HG03575 (cell line): ENCODE measurements around the gene JADE3.

Source experiments
- ATAC-seq: cut with Tn5 transposase; IDR thresholded peaks from one replicate; pipeline ENCODE4 v1.9.1; 2021; ENCODE audit not compliant: unreplicated experiment, insufficient number of reproducible peaks, low FRiP score; ENCODE audit errors: extremely low read depth

The JADE3 gene

DNA sequence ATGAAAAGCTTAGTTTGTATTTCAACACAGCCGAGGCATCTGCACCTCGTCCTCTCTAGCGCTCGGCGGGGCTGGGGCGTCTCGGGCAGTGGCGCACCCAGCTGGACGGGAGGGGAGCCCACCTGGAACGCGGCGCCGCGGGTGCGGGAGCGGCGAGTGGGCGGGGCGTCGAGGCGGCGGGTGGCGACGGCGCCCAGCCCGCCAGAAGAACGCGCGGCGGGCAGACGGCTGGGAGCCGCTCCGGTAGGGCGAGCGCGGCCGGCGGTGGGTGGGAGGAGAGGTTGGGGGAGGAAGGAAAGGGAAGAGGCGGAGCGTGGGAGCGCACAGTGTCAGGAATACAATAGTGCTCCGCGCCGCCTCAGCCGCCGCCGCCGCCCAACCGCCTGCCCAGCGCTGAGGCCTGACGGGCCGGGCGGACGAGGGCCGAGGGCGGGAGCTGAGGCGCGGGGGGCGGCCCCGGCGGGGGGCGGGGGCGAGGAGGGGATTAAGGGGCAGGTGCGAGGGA, at the start of gene JADE3:
TSS of gene JADE3 (plus strand) at position 324 of the 505 bp plus-strand sequence. CDS start 72,474 bp downstream, outside the sequence.
- ATAC-seq, result no peak

- ATAC-seq, result no peak
These were observed 49.1 kb upstream of the JADE3 start for GRCh38 chrX:46863072-46863471.

- no peak for ATAC-seq
These were observed 47.6 kb upstream of the JADE3 start for GRCh38 chrX:46864606-46865005.

GRCh38 chrX:46865281-46865680, 46.9 kb upstream of the JADE3 start:
- ATAC-seq, result no peak

GRCh38 chrX:46866726-46867125, 45.5 kb upstream of the JADE3 start:
- ATAC-seq, result no peak

DNA sequence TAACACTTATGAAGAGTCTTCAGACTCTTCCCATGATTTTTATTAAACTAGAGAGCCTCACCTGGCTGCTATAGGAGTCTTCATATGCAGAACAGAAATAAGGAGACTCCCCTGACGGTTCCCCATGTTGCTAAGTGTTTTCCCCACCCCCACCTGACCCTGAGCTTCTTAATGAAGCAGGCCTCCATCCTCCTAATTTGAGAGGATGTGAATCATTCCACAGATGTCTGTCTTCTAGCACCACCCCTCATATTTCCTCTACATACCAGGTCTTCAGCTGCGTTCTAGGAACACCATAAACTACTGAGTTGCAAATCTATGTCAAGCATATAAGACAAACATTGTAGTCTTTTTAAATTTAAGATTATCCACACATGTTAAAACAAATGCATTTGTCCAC, 38.5 kb upstream of the JADE3 start:
- no peak for ATAC-seq

DNA sequence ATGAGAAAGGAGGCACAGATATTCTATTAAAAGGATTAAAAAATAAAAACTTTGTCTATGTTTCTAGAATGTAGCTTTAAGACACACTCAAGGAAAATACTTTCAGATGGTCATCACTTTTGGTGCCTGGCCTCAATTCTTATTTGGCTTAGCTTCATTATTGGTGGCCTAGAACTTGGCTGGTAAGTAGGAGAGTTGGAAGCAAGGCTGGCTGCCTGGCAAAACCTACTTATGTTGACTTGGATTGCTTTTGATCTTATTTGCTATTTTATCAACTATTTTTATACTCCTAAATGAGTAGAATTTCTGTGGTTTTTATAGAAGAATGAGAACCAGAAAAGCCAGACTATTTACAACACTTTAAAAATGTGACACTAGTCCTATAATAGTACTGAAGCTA, 35.3 kb upstream of the JADE3 start:
- ATAC-seq, result no peak

DNA sequence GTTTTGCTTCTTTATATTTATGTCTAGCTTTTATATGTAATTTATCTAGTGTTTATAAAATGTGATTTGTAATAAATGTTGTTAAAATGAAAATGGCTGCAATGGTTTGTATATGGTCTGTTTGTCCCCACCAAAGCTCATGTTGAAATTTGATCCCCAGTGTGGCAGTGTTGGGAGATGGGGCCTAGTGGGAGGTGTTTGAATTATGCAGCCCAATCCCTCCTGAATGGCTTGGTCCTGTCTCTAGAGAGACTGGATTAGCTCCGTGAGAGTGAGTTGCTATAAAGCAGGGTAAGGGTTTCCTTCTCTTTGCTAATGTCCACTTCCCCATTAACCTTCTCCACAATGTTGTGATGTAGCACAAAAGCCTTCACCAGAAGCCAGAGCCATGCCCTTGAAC, 30.0 kb upstream of the JADE3 start:
- no peak for ATAC-seq

DNA sequence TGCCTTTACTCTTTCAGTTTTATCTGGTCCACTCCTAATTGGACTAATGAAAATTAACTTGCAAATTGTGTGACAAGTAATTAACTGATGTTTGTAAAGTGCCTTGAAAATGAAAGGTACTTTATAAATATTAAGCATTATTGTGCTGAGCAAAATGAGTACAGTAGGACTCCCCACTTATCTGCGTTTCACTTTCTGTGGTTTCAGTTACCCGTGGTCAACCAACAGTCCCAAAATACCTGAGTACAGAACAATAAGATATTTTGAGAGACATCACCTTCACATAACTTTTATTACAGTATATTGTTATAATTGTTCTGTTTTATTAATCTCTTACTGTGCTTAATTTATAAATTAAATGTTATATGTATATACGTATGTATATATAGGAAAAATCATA, 27.4 kb upstream of the JADE3 start:
- ATAC-seq, result no peak

DNA sequence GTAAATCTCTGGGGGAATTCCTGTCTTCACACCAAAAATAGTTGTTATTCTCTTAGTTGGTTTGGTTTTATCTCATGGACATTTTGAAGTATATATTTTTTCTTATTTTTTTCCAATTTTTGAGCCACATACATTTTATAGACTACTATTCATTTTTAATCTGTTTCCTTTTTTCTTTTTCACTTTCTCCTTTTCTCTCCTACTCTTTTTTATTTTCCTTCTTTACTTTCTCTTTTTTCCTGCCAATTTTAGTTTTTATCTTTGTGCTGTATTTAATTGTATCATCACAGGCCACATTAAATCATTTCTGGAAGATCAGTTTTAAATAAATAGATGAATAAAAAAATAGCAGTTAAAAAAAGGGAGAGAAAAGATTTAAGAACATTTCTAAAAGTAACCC, 14.0 kb upstream of the JADE3 start:
- ATAC-seq, result no peak

GRCh38 chrX:46903458-46904242, 8.6 kb upstream of the JADE3 start:
- ATAC-seq, result no peak

DNA sequence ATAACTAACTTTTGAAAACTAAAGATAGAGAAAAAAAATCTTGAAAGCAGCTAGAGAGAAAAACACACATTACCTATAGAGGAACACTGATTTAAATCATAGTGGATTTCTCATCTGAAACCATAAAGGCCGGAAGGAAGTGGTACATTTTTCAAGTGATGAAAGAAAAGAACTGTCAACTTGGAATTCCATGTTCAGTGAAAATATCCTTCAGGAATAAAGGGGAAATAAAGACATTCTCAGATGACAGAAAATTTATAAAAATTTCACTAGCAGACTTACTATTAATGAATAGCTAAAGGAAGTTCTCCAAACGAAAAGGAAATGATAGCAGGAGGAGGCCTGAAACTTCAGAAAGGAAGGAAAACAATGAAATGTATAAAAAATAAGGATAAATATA, 7.6 kb upstream of the JADE3 start:
- ATAC-seq, result no peak

GRCh38 chrX:46910415-46910814, 1.8 kb upstream of the JADE3 start:
- no peak for ATAC-seq

GRCh38 chrX:46912603-46913491, 626 bp downstream of the JADE3 start:
- ATAC-seq, result no peak

DNA sequence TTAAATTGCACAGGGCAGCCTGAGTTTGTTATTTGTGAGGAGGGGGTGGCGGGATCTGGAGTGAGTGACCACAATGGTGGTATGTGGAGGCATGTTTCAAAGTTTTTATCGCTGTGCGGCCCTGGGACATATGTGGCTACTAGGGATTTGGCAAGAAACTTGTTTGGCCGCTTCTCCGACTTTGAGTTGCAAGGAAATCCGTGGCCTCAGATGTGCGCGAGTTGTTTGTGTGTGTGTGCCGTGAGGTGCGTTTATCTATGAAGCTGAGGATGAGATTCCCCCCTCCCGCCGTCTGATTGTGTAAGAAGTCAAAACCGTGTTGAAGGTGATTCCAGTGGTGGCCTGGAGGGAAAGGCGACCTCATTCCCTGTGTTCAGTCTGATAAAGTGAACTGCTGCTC, 1.4 kb downstream of the JADE3 start:
- no peak for ATAC-seq

DNA sequence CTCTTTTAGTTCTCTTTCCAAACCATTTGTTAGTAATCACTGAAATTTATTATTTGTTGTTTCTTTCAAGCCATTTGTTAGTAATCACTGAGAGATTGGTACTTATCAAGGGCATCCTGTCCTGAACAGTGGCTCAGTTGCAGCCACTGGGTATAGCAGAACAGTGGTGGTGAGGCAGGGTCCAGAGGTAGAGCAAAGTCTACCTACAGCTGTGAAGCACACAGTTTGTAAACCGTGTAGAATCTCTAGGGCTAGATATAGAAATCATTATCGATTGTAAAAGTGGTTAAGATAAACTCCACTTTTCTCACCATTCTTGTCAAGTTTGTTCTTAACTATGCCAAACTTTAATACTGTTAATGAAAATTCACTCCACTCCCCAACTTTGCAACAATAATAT, 4.1 kb downstream of the JADE3 start:
- ATAC-seq, result no peak

DNA sequence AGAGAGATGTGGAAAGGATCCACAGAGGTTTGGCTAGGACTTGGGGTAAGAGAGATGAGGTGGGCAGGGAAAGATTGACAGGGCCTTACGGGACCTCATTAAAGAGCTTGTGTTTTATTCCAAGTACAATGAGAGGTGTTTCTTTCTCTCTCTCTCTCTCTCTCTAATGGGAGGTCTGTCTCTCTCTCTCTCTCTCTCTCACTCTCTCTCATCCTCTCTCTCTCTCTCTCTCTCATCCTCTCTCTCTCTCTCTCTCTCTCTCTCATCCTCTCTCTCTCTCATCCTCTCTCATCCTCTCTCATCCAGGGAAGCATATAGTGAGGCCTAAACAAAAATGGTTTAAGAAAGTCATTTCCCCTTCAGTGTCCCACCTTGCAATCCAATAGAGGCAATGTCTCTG, 5.4 kb downstream of the JADE3 start:
- no peak for ATAC-seq

DNA sequence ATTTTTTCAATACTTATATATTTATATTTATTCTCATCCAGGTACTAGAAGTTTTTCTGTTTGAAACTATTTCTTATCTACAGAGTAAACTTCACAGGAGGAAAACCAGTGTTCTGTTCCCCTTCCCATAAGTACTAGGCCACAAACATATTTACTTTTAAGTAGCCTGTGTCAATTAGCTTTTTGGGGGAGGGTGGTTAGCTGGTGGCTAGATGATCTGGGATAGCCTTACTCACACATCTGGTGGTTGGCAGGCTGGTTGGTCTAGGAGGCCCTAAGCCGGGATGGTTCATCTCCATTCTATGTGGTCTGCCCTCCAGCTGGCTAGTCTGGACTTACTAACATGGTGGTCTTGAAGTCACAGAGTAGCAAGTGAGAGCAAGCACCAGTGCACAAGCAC, 6.2 kb downstream of the JADE3 start:
- ATAC-seq, result no peak

DNA sequence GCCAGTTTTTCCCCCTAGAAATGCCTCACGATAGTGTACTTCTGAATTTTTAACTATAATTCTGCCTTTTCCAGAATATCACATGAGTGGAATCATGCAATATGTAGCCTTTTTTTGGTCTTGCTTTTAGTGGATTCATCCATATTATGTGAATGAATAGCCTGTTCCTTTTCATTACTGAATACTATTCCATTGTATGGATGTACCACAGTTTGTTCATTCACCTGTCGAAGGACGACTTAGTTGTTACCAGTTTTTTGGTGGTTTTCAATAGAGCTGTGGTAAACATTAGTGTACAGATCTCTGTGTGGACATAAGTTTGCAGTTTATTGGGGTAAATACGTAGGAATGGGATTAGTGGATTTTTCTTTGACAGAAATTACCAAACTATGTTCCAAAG, 8.0 kb downstream of the JADE3 start:
- no peak for ATAC-seq

DNA sequence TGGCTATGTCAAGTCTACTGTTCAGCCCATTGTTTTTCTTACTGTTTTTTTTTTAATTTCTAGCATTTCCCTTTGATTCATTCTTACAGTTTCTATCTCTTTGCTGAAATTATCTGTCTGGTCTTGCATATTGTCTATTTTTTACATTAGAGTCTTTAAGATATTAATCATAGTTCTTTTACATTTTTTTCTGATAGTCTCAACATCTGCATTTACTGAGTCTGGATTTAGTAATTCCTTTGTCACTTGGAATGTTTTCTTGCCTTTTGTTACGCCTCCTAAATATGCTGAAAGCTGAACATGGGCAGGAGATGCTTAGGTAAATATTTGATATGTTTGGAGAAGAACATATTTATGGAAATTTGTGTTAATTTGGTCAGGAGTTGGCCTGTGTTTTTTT, 10.4 kb downstream of the JADE3 start:
- ATAC-seq, result no peak
